SK-N-MC (cell line): ENCODE results near the gene MAP7.
"Not testable (repeated sequence)": the region's sequence is repeated elsewhere in the genome, so short reads cannot be mapped to it uniquely, and the experiment has no call there.

ENCODE experiments used
- DNase-seq: peaks from one replicate; pipeline ENCODE4 v3.0.0-alpha.2; 2011; ENCODE audit warnings: low read depth, low spot score
- H3K27ac ChIP-seq: fragments of 200-600 bp; sonication (generic); 2 replicates; pipeline ENCODE4 v1.5.1; 2016; ENCODE audit warnings: mixed run types
- H3K36me3 ChIP-seq: fragments of 200-600 bp; sonication (generic); 2 replicates; pipeline ENCODE4 v1.6.1; 2017; ENCODE audit warnings: antibody characterized with exemption, low read length, mixed read lengths; ENCODE audit not compliant: insufficient read depth
- H3K4me3 ChIP-seq: fragments of 200-600 bp; sonication (generic); 2 replicates; pipeline ENCODE4 v1.5.1; 2016
- H3K9ac ChIP-seq: fragments of 200-600 bp; sonication (generic); 2 replicates; pipeline ENCODE4 v1.8.0; 2017; ENCODE audit warnings: mixed run types, mixed read lengths; ENCODE audit not compliant: insufficient read length
- H3K9me3 ChIP-seq: fragments of 200-600 bp; sonication (generic); 2 replicates; pipeline ENCODE4 v1.6.1; 2017; ENCODE audit warnings: low read depth, mild to moderate bottlenecking, antibody characterized with exemption, low read length, moderate library complexity, mixed read lengths
- EZH2 ChIP-seq: fragments of 200-600 bp; sonication (generic); IDR thresholded peaks from one replicate; pipeline ENCODE4 v1.6.1; 2017; ENCODE audit warnings: antibody characterized with exemption
- FOXP2 ChIP-seq: optimal IDR thresholded peaks from 2 replicates; pipeline ENCODE3; 2011; ENCODE audit warnings: mild to moderate bottlenecking, moderate library complexity; ENCODE audit not compliant: insufficient read depth; ENCODE audit errors: extremely low read length, control extremely low read depth
- POLR2AphosphoS5 ChIP-seq: IDR thresholded peaks from 2 replicates; pipeline ENCODE4 v1.6.1; 2012; ENCODE audit warnings: mild to moderate bottlenecking, low read depth, low read length, borderline replicate concordance

MAP7 gene

GRCh38 chr6:136317971-136318370 lies 232.3 kb downstream of the MAP7 start:
- no peaks in the 10 kb centered on the region for H3K36me3 ChIP-seq
- H3K9me3 ChIP-seq: no peaks in the 10 kb centered on the region
- no peak overlapping the region for H3K9ac ChIP-seq
- H3K27ac ChIP-seq: no peak overlapping the region
- no peak for DNase-seq
- TF ChIP-seq POLR2AphosphoS5 (no peak), FOXP2 (no peak), EZH2 (no peak)
- no peak overlapping the region for H3K4me3 ChIP-seq

GRCh38 chr6:136317021-136317694 lies 233.1 kb downstream of the MAP7 start:
- H3K9me3 ChIP-seq: no peaks in the 10 kb centered on the region
- no peaks in the 10 kb centered on the region for H3K36me3 ChIP-seq
- DNase-seq: peak; percentile 45
- H3K4me3 ChIP-seq: no peak overlapping the region
- H3K27ac ChIP-seq: no peak overlapping the region
- no peak overlapping the region for H3K9ac ChIP-seq
- TF ChIP-seq EZH2: no peak
- no peak for TF ChIP-seq FOXP2
- TF ChIP-seq POLR2AphosphoS5: no peak

GRCh38 chr6:136315594-136315993 lies 234.6 kb downstream of the MAP7 start:
- H3K4me3 ChIP-seq: no peak overlapping the region
- no peaks in the 10 kb centered on the region for H3K36me3 ChIP-seq
- DNase-seq: no peak
- no peak for TF ChIP-seq POLR2AphosphoS5
- no peak for TF ChIP-seq FOXP2
- no peak for TF ChIP-seq EZH2
- no peaks in the 10 kb centered on the region for H3K9me3 ChIP-seq
- no peak overlapping the region for H3K9ac ChIP-seq
- no peak overlapping the region for H3K27ac ChIP-seq

GRCh38 chr6:136312975-136313374 lies 237.2 kb downstream of the MAP7 start:
- no peak overlapping the region for H3K4me3 ChIP-seq
- H3K9me3 ChIP-seq: no peaks in the 10 kb centered on the region
- H3K36me3 ChIP-seq: no peaks in the 10 kb centered on the region
- no peak for DNase-seq
- H3K27ac ChIP-seq: no peak overlapping the region
- H3K9ac ChIP-seq: no peak overlapping the region
- TF ChIP-seq POLR2AphosphoS5: no peak
- TF ChIP-seq EZH2: no peak

- Histone ChIP-seq H3K36me3 (no peaks in the 10 kb centered on the region), H3K9ac (no peak overlapping the region), H3K27ac (no peak overlapping the region), H3K9me3 (no peaks in the 10 kb centered on the region), H3K4me3 (no peak overlapping the region)
- TF ChIP-seq POLR2AphosphoS5 (no peak), FOXP2 (no peak), EZH2 (no peak)
- no peak for DNase-seq
Observed at GRCh38 chr6:136309729-136310311, 240.4 kb downstream of the MAP7 start.

GRCh38 chr6:136309171-136309570 lies 241.1 kb downstream of the MAP7 start:
- DNase-seq: no peak
- no peak overlapping the region for H3K27ac ChIP-seq
- H3K36me3 ChIP-seq: no peaks in the 10 kb centered on the region
- H3K9me3 ChIP-seq: no peaks in the 10 kb centered on the region
- TF ChIP-seq EZH2 (no peak), POLR2AphosphoS5 (no peak), FOXP2 (no peak)
- H3K4me3 ChIP-seq: no peak overlapping the region
- no peak overlapping the region for H3K9ac ChIP-seq

- not testable (repeated sequence) for H3K9ac ChIP-seq, H3K9me3 ChIP-seq, DNase-seq, H3K4me3 ChIP-seq, H3K27ac ChIP-seq, H3K36me3 ChIP-seq
Observed at GRCh38 chr6:136308469-136308868, 241.8 kb downstream of the MAP7 start.

- H3K4me3 ChIP-seq: no peak overlapping the region
- H3K9me3 ChIP-seq: no peaks in the 10 kb centered on the region
- no peak overlapping the region for H3K27ac ChIP-seq
- no peak for DNase-seq
- H3K36me3 ChIP-seq: no peaks in the 10 kb centered on the region
- no peak overlapping the region for H3K9ac ChIP-seq
- no peak for TF ChIP-seq FOXP2
Observed at GRCh38 chr6:136307351-136307750, 242.9 kb downstream of the MAP7 start.

- Histone ChIP-seq H3K9ac (no peak overlapping the region), H3K9me3 (no peaks in the 10 kb centered on the region), H3K36me3 (no peaks in the 10 kb centered on the region), H3K27ac (no peak overlapping the region), H3K4me3 (no peak overlapping the region)
- no peak for DNase-seq
- no peak for TF ChIP-seq POLR2AphosphoS5
- no peak for TF ChIP-seq EZH2
- no peak for TF ChIP-seq FOXP2
Observed at GRCh38 chr6:136306466-136306865, 243.8 kb downstream of the MAP7 start.
